Measurements from ENCODE around the gene PDZRN4.

DNA sequence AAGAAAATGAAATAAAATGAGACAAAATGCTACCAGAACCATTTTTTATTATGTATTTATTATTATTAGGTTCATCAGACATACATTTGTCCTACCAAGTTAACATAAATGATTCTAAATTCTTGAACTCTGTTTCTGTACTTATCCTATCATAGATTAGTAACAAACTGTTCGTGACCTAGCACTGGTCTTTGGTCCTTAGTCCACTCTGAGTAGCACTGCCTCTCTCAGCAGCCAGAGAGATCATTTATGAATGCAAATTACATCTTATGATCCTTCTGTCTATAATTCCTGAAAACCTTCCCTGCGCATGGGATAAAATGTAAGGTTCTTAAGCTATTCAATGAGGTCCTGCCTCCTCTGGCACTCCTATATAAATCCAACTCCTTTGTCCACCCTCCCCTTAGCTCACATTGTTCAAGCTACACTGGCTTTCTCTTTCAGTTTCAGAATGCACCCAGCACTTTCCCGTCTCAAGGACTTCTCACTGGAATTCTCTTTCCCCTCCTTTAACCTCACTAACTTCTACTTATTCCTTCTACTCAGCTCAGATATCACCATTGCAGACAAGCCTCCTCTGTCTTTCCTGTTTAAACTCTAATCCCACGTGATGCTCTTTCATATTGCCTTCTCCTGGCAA lies 17.1 kb downstream of the PDZRN4 start:
- TF ChIP-seq, protein P1, sequence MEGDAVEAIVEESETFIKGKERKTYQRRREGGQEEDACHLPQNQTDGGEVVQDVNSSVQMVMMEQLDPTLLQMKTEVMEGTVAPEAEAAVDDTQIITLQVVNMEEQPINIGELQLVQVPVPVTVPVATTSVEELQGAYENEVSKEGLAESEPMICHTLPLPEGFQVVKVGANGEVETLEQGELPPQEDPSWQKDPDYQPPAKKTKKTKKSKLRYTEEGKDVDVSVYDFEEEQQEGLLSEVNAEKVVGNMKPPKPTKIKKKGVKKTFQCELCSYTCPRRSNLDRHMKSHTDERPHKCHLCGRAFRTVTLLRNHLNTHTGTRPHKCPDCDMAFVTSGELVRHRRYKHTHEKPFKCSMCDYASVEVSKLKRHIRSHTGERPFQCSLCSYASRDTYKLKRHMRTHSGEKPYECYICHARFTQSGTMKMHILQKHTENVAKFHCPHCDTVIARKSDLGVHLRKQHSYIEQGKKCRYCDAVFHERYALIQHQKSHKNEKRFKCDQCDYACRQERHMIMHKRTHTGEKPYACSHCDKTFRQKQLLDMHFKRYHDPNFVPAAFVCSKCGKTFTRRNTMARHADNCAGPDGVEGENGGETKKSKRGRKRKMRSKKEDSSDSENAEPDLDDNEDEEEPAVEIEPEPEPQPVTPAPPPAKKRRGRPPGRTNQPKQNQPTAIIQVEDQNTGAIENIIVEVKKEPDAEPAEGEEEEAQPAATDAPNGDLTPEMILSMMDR (IDR thresholded peaks at IDR 0.05), result no peak
- no peak for TF ChIP-seq POLR2A (IDR thresholded peaks at IDR 0.05)

Measured in Peyer's patch (tissue), 4 donors.